HG02870 (cell line): ENCODE results near the gene CARD11.
"Not testable (repeated sequence)": the region's sequence is repeated elsewhere in the genome, so short reads cannot be mapped to it uniquely, and the experiment has no call there.

Source experiments
- ATAC-seq: cut with Tn5 transposase; IDR thresholded peaks from one replicate; pipeline ENCODE4 v1.9.1; 2021; ENCODE audit warnings: mild to moderate bottlenecking, moderate library complexity; ENCODE audit not compliant: unreplicated experiment

The CARD11 gene

GRCh38 chr7:2966466-2967078 is 77.1 kb downstream of the CARD11 start:
- no peak for ATAC-seq

- no peak for ATAC-seq
Observed at GRCh38 chr7:2965745-2966270, 77.9 kb downstream of the CARD11 start.

- no peak for ATAC-seq
Observed at GRCh38 chr7:2965301-2965700, 78.4 kb downstream of the CARD11 start.

- ATAC-seq: no peak
Observed at GRCh38 chr7:2964208-2964607, 79.5 kb downstream of the CARD11 start.

GRCh38 chr7:2962865-2963264 is 80.8 kb downstream of the CARD11 start:
- no peak for ATAC-seq

GRCh38 chr7:2959828-2960599 is 83.7 kb downstream of the CARD11 start:
- ATAC-seq: no peak

GRCh38 chr7:2959103-2959680 is 84.5 kb downstream of the CARD11 start:
- ATAC-seq: no peak

- no peak for ATAC-seq
Observed at GRCh38 chr7:2958416-2959102, 85.1 kb downstream of the CARD11 start.

- ATAC-seq: not testable (repeated sequence)
Observed at GRCh38 chr7:2957369-2957727, 86.3 kb downstream of the CARD11 start.

GRCh38 chr7:2956526-2957368 is 86.9 kb downstream of the CARD11 start:
- no peak for ATAC-seq

- ATAC-seq: no peak
Observed at GRCh38 chr7:2956076-2956475, 87.6 kb downstream of the CARD11 start.

GRCh38 chr7:2955269-2955668 is 88.4 kb downstream of the CARD11 start:
- no peak for ATAC-seq

GRCh38 chr7:2954433-2954853 is 89.2 kb downstream of the CARD11 start:
- no peak for ATAC-seq

- ATAC-seq: no peak
Observed at GRCh38 chr7:2953588-2954407, 89.9 kb downstream of the CARD11 start.

- no peak for ATAC-seq
Observed at GRCh38 chr7:2953099-2953498, 90.6 kb downstream of the CARD11 start.

- ATAC-seq: no peak
Observed at GRCh38 chr7:2952316-2952715, 91.4 kb downstream of the CARD11 start.

GRCh38 chr7:2950578-2950977 is 93.1 kb downstream of the CARD11 start:
- ATAC-seq: no peak

GRCh38 chr7:2948749-2949148 is 94.9 kb downstream of the CARD11 start:
- ATAC-seq: no peak

GRCh38 chr7:2947058-2947780 is 96.4 kb downstream of the CARD11 start:
- no peak for ATAC-seq
